NT2/D1 (cell line): Measurements from ENCODE around the gene HAGH.

Source experiments
- DNase-seq: peaks from one replicate; pipeline ENCODE4 v3.0.0-alpha.2; 2011; ENCODE audit warnings: low read depth, low spot score
- H3K27me3 ChIP-seq: 2 replicates; pipeline ENCODE4 v1.6.0; 2011; ENCODE audit warnings: mild to moderate bottlenecking; ENCODE audit not compliant: insufficient read length, insufficient read depth
- H3K36me3 ChIP-seq: 2 replicates; pipeline ENCODE4 v1.6.1; 2011; ENCODE audit warnings: mild to moderate bottlenecking, low read length, mixed read lengths; ENCODE audit not compliant: insufficient read depth, insufficient read length
- H3K4me1 ChIP-seq: 2 replicates; pipeline ENCODE4 v1.5.1; 2011; ENCODE audit not compliant: insufficient read depth, insufficient read length
- H3K4me3 ChIP-seq: 2 replicates; pipeline ENCODE4 v1.5.1; 2011; ENCODE audit warnings: low read depth; ENCODE audit not compliant: insufficient read length
- H3K9ac ChIP-seq: 2 replicates; pipeline ENCODE4 v1.6.0; 2011; ENCODE audit warnings: low read depth; ENCODE audit not compliant: insufficient read length
- H3K9me3 ChIP-seq: 2 replicates; pipeline ENCODE4 v1.5.1; 2011; ENCODE audit warnings: mild to moderate bottlenecking, low read length; ENCODE audit not compliant: insufficient read depth
- SUZ12 ChIP-seq: IDR thresholded peaks from 2 replicates; pipeline ENCODE4 v1.6.1; 2011; ENCODE audit not compliant: insufficient read length, insufficient read depth; ENCODE audit errors: extremely low read depth
- YY1 ChIP-seq: IDR thresholded peaks from 2 replicates; pipeline ENCODE4 v1.6.1; 2011; ENCODE audit not compliant: insufficient read length, insufficient read depth
- ZNF274 ChIP-seq: IDR thresholded peaks from 2 replicates; pipeline ENCODE4 v1.6.1; 2011; ENCODE audit warnings: mild to moderate bottlenecking, low read depth, low read length

HAGH gene

GRCh38 chr16:1816396-1817275 lies 10.0 kb downstream of the HAGH start:
- H3K9me3 ChIP-seq = no peaks in the 10 kb centered on the region
- H3K36me3 ChIP-seq = peaks cover 19% of the 10 kb centered on the region
- DNase-seq = no peak
- H3K4me1 ChIP-seq = no peaks in the 10 kb centered on the region
- no peaks in the 10 kb centered on the region for H3K27me3 ChIP-seq
- TF ChIP-seq YY1 (no peak), ZNF274 (no peak), SUZ12 (no peak)
- H3K4me3 ChIP-seq = no peak overlapping the region
- no peak overlapping the region for H3K9ac ChIP-seq

DNA sequence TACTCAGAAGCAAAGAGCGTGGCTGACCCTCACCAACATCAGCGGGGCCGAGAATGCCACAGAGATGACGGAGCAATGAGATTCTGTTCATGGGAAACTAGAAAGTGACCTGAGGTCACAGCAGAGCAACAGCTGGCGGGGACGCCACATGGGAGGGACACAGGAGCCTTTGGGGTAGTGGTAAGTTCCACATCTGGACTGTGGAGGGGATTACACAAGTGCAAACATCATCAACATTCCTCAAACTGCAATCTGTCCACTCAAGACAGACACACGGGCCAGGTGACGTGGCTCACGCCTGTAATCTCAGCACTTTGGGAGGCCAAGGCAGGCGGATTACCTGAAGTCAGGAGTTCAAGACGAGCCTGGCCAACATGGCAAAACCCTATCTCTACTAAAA lies 11.2 kb downstream of the HAGH start:
- Histone ChIP-seq H3K4me1 (no peaks in the 10 kb centered on the region), H3K9ac (no peak overlapping the region), H3K4me3 (no peak overlapping the region), H3K27me3 (no peaks in the 10 kb centered on the region), H3K36me3 (peaks cover 15% of the 10 kb centered on the region), H3K9me3 (no peaks in the 10 kb centered on the region)
- no peak for DNase-seq
- TF ChIP-seq ZNF274 (no peak), YY1 (no peak), SUZ12 (no peak)

GRCh38 chr16:1812732-1813163 lies 13.9 kb downstream of the HAGH start:
- Histone ChIP-seq H3K4me1 (no peaks in the 10 kb centered on the region), H3K9ac (no peak overlapping the region), H3K36me3 (peaks cover 24% of the 10 kb centered on the region), H3K9me3 (no peaks in the 10 kb centered on the region), H3K4me3 (no peak overlapping the region), H3K27me3 (no peaks in the 10 kb centered on the region)
- TF ChIP-seq ZNF274 (no peak), YY1 (no peak), SUZ12 (no peak)
- DNase-seq = peak; percentile 44

GRCh38 chr16:1810536-1810935 lies 16.1 kb downstream of the HAGH start:
- DNase-seq = no peak
- H3K9me3 ChIP-seq = no peaks in the 10 kb centered on the region
- H3K9ac ChIP-seq = no peak overlapping the region
- no peak overlapping the region for H3K4me3 ChIP-seq
- no peaks in the 10 kb centered on the region for H3K4me1 ChIP-seq
- TF ChIP-seq SUZ12 (no peak), ZNF274 (no peak), YY1 (no peak)
- no peaks in the 10 kb centered on the region for H3K27me3 ChIP-seq
- peaks cover 22% of the 10 kb centered on the region for H3K36me3 ChIP-seq

DNA sequence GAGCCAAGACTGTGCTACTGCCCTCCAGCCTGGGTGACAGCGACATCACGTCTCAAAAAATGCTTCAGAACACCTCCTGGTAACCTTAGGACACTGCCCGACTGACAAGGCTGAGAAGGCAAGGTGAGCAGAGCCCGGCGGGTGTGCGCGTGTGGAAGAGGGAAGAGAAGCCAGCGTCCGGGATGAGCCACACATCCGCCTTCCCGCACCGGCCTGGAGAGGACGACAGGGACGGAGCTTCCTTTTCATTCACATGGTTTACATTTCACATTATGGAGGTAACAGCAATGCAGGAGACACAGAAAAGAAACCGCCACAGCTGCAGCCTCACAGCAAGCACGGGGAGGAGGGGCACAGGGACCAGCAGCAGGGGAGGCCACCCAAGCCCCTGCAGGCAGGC lies 16.5 kb downstream of the HAGH start:
- H3K36me3 ChIP-seq = peaks cover 24% of the 10 kb centered on the region
- no peak overlapping the region for H3K9ac ChIP-seq
- H3K9me3 ChIP-seq = no peaks in the 10 kb centered on the region
- no peak for TF ChIP-seq SUZ12
- H3K4me1 ChIP-seq = no peaks in the 10 kb centered on the region
- no peak overlapping the region for H3K4me3 ChIP-seq
- DNase-seq = no peak
- no peaks in the 10 kb centered on the region for H3K27me3 ChIP-seq

DNA sequence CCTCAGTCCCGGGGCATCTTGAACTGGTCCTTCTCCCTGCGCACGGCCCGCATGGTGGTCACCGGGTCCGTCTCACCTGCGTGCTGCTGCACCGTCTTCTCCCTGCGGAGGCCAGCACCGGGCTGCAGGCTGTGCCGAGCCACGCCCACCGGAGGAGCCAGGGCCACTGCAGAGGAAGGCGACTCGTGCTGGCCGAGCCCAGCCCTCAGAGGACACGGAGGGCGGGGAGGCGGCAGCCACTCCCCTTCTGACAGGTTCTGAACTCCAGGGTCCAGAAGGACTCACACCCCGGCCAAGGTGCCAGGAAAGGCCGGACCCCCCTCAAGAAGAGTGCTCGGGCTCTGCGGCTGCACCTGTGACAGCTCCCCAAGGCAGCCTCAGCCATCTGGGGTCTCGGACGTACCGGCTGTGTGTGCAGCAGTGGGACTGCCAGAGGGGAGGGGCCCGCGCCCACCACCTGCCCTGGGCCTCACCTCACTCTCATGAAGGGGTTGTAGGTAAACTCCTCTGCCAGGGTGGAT lies 17.3 kb downstream of the HAGH start:
- no peaks in the 10 kb centered on the region for H3K27me3 ChIP-seq
- H3K4me3 ChIP-seq = no peak overlapping the region
- no peaks in the 10 kb centered on the region for H3K4me1 ChIP-seq
- H3K9me3 ChIP-seq = no peaks in the 10 kb centered on the region
- no peak for DNase-seq
- TF ChIP-seq SUZ12 (no peak), ZNF274 (no peak), YY1 (no peak)
- H3K9ac ChIP-seq = peak overlapping the region; percentile 18
- H3K36me3 ChIP-seq = peaks cover 31% of the 10 kb centered on the region

DNA sequence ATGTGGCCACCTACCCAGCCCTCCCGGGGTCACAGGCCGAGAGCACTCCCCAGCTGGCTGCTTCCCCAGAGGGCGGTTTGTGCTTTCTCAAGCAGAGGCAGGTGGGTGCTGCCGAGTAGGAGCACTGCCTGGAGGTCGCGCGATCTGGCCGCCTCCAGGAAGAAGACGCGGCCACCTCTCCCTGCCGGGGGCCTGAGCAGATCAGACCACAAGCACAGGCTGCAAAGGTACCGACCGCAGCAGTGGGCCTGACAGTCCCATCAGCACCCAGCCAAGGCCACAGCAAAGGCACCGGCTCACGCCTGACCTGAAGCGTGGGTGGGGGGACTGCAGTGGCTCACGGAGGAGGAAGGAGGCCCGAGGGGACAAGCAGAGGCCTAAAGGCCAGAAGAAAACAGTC lies 17.9 kb downstream of the HAGH start:
- no peak overlapping the region for H3K4me3 ChIP-seq
- H3K4me1 ChIP-seq = no peaks in the 10 kb centered on the region
- no peaks in the 10 kb centered on the region for H3K27me3 ChIP-seq
- no peak overlapping the region for H3K9ac ChIP-seq
- no peak for DNase-seq
- no peaks in the 10 kb centered on the region for H3K9me3 ChIP-seq
- TF ChIP-seq ZNF274 = no peak
- TF ChIP-seq SUZ12 = no peak
- TF ChIP-seq YY1 = no peak
- H3K36me3 ChIP-seq = peaks cover 32% of the 10 kb centered on the region

- no peaks in the 10 kb centered on the region for H3K27me3 ChIP-seq
- no peak overlapping the region for H3K9ac ChIP-seq
- no peaks in the 10 kb centered on the region for H3K4me1 ChIP-seq
- DNase-seq = no peak
- H3K9me3 ChIP-seq = no peaks in the 10 kb centered on the region
- no peak for TF ChIP-seq YY1
- TF ChIP-seq SUZ12 = no peak
- no peak for TF ChIP-seq ZNF274
- no peak overlapping the region for H3K4me3 ChIP-seq
- peaks cover 32% of the 10 kb centered on the region for H3K36me3 ChIP-seq
These were observed 19.0 kb downstream of the HAGH start for GRCh38 chr16:1807626-1808025.
